ENCODE measurements around the gene EFNA1.
A peak's percentile ranks its signal among the peaks of the same experiment; 100 is the strongest.

EFNA1 gene, protein sequence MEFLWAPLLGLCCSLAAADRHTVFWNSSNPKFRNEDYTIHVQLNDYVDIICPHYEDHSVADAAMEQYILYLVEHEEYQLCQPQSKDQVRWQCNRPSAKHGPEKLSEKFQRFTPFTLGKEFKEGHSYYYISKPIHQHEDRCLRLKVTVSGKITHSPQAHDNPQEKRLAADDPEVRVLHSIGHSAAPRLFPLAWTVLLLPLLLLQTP

GRCh38 chr1:155127105-155127966 is at the start of gene EFNA1:
Gene EFNA1 (plus strand): TSS chr1:155127876. CDS start chr1:155127978, 102 bp downstream.
- FAIRE-seq: no peak

- no peak for FAIRE-seq
Observed at GRCh38 chr1:155078469-155079209, 49.0 kb upstream of the EFNA1 start, which contains the start of gene EFNA3. Gene EFNA3 (plus strand): TSS chr1:155078837. CDS start chr1:155078942, 105 bp downstream.

GRCh38 chr1:155079210-155079486 is 48.5 kb upstream of the EFNA1 start:
- no peak for FAIRE-seq

GRCh38 chr1:155079487-155080311 is 48.0 kb upstream of the EFNA1 start:
- FAIRE-seq: no peak

DNA sequence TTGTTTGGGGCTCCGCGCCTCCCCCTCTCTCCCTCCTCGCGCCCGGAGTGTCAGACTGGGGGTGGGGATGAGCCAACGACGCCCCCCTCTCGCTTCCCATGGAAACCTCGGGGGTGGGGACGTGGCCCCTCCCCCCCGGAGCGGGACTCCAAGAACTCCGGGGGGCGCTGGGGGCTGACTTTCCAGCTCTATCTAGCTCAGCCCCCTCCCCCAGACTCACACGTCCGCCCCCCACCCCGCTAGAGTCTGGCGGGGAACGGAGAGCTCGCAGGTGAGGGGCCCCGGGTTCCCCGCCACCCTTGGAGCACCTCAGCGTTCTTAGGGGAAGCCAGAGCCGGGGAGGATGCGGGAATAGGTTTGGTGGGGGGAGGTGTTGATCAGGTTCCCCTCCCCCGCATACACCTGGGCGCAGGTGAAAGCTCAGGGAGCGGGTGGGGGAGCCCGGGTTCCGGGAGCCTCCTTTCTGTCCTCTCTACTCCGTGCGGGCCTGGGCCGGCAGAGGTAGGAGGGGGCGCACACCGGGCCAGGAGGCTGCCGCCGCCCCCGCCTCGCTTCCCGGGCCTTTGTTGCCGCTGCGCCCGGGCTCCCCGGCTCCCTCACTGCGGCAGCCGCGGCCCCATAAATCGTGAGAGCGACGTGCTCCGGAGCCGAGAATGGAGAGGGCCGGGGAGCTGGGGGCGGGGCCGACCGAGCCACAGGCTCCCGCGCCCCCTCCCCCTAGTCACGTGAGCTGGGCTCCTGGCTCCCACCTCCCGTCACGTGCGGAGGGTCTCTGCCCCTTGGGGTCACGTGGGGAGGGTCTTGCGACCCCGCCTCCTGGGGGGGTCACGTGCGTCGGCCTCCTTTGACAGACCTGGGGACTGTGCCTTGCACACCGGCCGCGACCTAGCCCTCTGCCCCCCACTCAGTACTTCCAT is 47.1 kb upstream of the EFNA1 start:
- no peak for FAIRE-seq

GRCh38 chr1:155081472-155082300 is 46.0 kb upstream of the EFNA1 start:
- no peak for FAIRE-seq

DNA sequence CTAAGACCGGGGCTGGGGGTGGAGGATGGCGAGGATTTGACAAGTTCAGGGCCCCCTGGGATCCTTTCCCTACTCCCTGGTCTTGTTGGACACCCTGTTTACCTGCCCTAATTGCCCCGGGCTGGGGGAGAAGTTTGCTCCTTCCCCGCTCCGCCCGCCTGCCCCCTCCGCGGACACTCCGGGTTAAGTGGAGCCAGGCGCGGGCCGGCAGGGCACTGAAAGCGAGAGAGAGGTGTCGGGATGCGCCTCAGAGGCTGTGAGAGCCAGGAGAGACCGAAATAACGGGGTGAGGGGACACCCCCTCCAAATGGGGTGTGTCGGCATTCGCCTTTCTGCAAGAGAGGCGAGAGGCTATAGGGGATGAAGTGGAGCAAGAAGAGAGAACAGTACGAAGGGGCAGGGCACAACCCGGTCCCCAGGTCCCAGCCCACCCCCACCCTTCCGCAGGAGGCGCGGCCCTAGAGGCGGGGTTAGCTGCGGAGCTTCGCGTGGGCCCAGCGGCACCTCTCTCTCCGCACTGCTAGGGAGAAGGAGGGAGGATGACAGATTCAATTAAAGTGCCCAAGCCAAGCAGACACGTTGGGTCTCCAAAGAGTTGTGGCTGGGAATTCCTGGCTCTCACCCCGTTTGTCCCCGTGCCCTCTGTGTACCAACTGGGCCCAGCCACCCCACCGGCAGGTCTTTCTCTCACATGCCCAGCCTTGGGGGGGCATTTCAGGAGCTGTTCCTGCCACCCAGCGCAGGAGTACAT is 45.2 kb upstream of the EFNA1 start:
- FAIRE-seq: no peak

DNA sequence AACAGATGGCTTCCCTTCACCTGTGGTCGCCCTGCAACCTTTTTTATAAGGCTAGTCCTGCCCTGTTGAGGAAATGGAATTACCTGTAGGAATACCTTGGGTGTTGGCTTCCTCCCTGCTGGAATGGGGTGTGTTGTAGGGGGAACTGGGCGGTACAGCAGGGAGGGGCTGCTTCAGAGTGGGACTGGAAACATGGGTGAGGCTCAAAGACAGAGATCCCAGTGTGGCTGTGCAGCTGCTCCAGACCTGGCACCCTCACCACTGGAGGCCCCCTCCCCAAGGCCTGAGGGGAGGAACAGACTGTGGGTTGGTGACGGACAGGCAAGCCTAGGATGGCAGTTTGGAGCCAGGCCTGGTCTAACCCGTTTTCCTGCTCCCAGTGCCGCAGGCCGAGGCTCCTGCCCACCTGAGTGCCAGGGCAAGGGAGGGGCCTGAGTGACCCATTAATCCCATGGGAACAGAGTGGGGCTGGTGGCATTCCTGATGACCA is 44.6 kb upstream of the EFNA1 start:
- no peak for FAIRE-seq

DNA sequence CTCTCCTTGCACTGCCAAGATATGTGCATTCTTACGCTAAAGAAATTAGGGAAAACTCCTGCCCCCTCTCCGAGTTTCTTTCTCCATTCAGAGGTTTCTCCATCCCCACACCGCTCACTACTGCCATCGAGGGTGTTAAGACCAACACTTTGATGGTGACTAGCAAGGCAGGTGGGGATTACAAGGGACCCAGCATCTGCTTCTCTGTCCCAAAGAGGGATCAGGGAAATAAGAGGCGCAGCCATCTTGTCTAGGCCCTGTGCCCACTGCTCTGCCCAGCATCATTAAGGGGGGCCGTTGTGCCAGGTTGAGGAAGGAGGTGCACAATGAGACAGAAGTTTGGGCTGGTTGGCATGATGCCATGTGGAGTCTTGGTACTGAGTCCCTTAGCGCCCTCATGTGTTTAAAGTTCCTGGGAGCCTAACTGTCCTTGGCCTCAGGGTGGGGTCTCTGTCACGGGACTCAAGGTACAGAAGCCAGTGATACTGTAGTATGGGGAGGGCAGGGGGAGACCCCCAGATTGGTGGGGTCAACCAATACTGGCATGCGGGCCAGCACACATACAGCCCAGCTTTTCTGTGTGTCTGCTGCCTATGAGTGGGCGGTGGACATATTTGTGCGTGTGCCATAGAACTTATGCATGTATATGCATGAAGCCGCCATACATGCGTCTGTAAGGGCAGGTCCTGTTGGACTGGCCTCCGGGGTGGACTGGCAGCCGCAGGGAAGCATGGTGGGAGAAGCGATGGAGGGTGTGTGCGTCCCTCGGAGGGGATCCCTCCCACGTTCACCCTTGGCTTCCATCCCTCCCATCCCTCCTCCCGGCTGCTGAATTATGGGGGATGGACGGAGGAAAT is 43.6 kb upstream of the EFNA1 start:
- FAIRE-seq: no peak

- peak; percentile 98 for FAIRE-seq
Observed at GRCh38 chr1:155084722-155085503, 42.8 kb upstream of the EFNA1 start.

DNA sequence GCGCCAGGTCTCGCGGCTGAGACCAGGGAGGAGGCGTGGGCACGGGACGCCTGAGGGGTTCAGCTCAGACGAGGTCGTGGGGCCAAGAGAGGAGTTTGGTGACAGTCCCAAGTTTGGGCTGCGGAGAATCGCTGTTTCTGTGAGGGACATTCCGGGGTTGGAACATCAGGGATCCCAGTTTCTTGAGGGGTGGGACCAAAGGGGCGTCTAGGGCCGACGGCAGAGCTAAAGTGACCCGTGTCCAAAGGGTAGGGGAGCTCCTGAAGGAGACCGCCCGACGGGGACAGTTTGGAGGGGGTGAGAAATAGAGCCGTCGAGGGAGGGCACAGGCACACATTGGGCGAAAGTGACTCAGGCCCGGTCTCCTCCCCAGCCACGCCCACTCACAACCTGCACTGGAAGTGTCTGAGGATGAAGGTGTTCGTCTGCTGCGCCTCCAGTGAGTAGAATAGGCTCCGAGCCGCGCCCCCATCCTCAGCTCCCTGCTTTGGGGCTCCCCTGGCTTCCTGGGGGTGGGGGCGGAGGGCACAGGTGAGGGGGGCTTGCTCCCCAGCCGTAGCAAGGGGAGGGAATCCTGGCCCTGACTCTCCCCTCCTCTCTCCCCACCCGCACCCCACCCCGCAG is 42.1 kb upstream of the EFNA1 start:
- FAIRE-seq: no peak

DNA sequence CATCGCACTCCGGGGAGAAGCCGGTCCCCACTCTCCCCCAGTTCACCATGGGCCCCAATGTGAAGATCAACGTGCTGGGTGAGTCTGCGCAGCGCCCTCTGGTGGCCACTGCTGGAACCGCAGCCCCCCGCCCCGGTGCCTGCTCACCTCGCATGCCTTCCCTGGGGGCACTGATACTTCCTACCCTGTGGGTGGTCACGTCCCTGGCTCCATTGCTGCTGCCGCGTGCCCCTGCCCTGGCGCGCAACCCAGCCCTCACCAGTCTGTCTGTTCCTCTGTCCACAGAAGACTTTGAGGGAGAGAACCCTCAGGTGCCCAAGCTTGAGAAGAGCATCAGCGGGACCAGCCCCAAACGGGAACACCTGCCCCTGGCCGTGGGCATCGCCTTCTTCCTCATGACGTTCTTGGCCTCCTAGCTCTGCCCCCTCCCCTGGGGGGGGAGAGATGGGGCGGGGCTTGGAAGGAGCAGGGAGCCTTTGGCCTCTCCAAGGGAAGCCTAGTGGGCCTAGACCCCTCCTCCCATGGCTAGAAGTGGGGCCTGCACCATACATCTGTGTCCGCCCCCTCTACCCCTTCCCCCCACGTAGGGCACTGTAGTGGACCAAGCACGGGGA is 41.4 kb upstream of the EFNA1 start:
- no peak for FAIRE-seq

GRCh38 chr1:155086856-155087535 is 40.7 kb upstream of the EFNA1 start:
- FAIRE-seq: no peak

DNA sequence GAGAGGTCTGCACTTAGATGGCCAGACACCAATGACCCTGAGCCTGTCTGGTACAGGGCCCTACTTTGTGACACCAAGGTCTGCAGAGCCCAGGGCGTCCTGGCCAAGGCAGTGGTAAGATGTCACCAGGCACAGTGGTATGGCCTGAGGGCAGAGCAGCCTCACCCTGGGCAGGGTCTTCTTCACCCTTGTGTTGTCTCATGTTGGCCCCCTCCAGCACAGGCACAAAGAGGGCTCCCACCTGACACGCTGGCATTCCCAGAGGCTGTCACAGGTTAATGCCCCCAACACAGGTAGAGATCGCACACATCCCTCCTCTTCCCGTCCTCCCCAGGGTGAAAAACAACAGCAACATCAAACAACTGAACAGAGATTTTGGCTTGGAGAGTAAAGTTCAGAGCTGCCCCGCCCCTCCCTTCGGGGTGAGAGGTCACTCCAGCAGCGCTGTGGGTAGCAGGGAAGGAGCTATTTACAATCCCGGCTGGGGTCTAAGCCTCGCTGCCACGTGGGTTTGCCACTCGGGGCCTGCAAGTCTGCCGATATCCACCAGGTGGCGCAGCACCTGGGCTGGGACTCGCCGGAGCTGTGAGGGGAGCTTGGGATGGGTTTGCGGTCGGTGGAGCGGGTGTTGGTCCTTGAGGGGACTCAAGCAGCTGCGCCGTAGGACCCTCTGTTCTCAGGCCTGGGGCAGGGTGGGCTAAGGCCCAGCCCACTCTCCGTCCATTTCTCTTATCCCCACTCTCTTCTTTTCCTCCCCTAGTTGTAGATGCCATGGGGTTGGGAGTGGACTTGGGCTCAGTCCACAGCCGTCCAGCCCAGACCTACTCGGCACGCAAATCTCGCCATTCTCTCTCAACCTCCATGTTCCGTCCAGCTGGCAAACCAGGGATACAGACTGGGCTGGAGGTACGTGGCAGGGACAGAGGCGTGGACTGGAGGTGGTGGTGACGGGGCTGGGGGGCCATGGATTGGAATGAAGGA is 36.3 kb upstream of the EFNA1 start:
- peak; percentile 11 for FAIRE-seq

- no peak for FAIRE-seq
Observed at GRCh38 chr1:155092131-155092530, 35.5 kb upstream of the EFNA1 start.
